Adrenal gland (tissue), 19 donors: ENCODE measurements around the gene DNM1. TPM values are rescaled to one million over a fixed set of nuclear protein-coding genes. Genes with fewer than 3 reads are reported as not detected.

Experiments used
- DNase-seq, 7 donors: peaks; one replicate each; pipeline ENCODE4 v3.0.0-alpha.2; 2019 to 2020
- H3K27ac ChIP-seq, 5 donors: fragments of 200-600 bp; sonication (generic) in 4 of 5; 1 replicate in 3 of 5; 2 replicates in 2 of 5; pipeline versions ENCODE4 v1.5.1 to v1.8.0; 2016 to 2020; ENCODE audit warnings: mild to moderate bottlenecking in 1 of 5
- H3K27me3 ChIP-seq: fragments of 200-600 bp; 2 replicates; pipeline ENCODE4 v1.8.0; 2021
- H3K36me3 ChIP-seq, 2 donors: fragments of 200-600 bp; replicated peaks in 1 of 2; 1 replicate in 1 of 2; 2 replicates in 1 of 2; pipeline versions ENCODE4 v1.5.1 to v1.8.0; 2018 to 2022
- H3K4me1 ChIP-seq, 2 donors: fragments of 200-600 bp; replicated peaks in 1 of 2; 1 replicate in 1 of 2; 2 replicates in 1 of 2; pipeline versions ENCODE4 v1.5.1 to v1.8.0; 2018 to 2021
- H3K4me3 ChIP-seq, 4 donors: fragments of 200-600 bp; sonication (generic) in 3 of 4; one replicate each; pipeline ENCODE4 v1.5.1; 2016 to 2018
- H3K9me3 ChIP-seq, 3 donors: fragments of 200-600 bp; sonication (generic) in 1 of 3; replicated peaks in 1 of 3; 1 replicate in 2 of 3; 2 replicates in 1 of 3; pipeline versions ENCODE4 v1.5.1 to v1.8.0; 2016 to 2021
- POLR2A ChIP-seq, 2 donors: fragments of 450-650 bp; IDR thresholded peaks; one replicate each; pipeline ENCODE4 v1.6.1; 2017; ENCODE audit warnings: antibody characterized with exemption in 2 of 2, mild to moderate bottlenecking in 2 of 2, moderate library complexity in 1 of 2
- WGBS, 4 donors: extraction: QIAGEN DNeasy Blood & Tissue Kit in 2 of 4; methylation state at CpG; one replicate each; pipeline versions ENCODE4 v1.1.5 to v1.1.7; 2013 to 2017; 5-methylcytosine and 5-hydroxymethylcytosine counted together
- intact Hi-C, 2 donors: fragments of 100-400 bp; cut with DNase I; formaldehyde crosslinking; loops; one replicate each; pipeline versions ENCODE4 v1.14.1 to v1.15.0; 2022 to 2023
- long read RNA-seq, 10 donors: library from polyadenylated mRNA in 3 of 10; unstranded in 2 of 10; stranded (forward) in 1 of 10; transcript quantifications; one replicate each; pipeline ENCODE4 v2.0.0 and lab custom pipeline, GENCODE V29; 2021 to 2026
- polyA plus RNA-seq, 3 donors: library from polyadenylated mRNA; stranded (reverse); fragments of 200-250 nt in 2 of 3; fragments of 350-450 nt in 1 of 3; fragmentation: Illumina TruSeq in 1 of 3; extraction: RNeasy Lipid Tissue Mini Kit (QIAGEN cat#74804) in 1 of 3; gene quantifications; one replicate each; pipeline ENCODE4 v1.2.3, GENCODE V29; 2013 to 2014
- total RNA-seq, 9 donors: library from RNA; depleted of rRNA in 4 of 9; stranded (reverse); fragments of >200 nt in 4 of 9; fragments of 120-200 nt in 1 of 9; fragmentation: NEBNext Ultra II Directional in 1 of 9; extraction: Animal tissue kit (Norgen Biotek cat#: 25700) in 1 of 9; gene quantifications; one replicate each; pipeline versions ENCODE4 v1.1.0 to v1.2.4, GENCODE V29; 2013 to 2023
- TF ChIP-seq, protein P1 (sequence below), 6 experiments: fragments of 450-650 bp in 4 of 6; fragments of 200-600 bp in 2 of 6; sonication (generic) in 1 of 6; IDR thresholded peaks; 1 replicate in 5 of 6; 2 replicates in 1 of 6; pipeline versions ENCODE4 v1.5.1 to v1.8.0; 2016 to 2021; ENCODE audit warnings: antibody characterized with exemption in 6 of 6, mild to moderate bottlenecking in 2 of 6, moderate library complexity in 1 of 6
- donor health status: healthy with polysubstance abuse.
- donor health status: Bipolar disorder and iron deficiency.
- donor health status: DM: yes; HTN: yes; CAD: no.
- donor health status: DM: no; HTN: no; CAD: no.
- donor health status: DM: no; HTN: no; CAD: no.
- donor health status: DM: yes; HTN: yes; CAD: no.

The DNM1 gene
- 10 to 100 TPM in 6 of 9 donors, 1 to 10 TPM in 3; 2.4 to 14.7 (median 12.1) TPM for total RNA-seq
- polyA plus RNA-seq, result 10 to 100 TPM in 2 of 3 donors, 1 to 10 TPM in 1; 5.8 to 44.3 (median 17.5) TPM
- long read RNA-seq, donor 1, result 0 reads
- long read RNA-seq, donor 2, partial matches to known transcripts, result 9 of 9 reads
- long read RNA-seq, donor 2, other reads (novel, unspliced or antisense), result 0 of 9 reads
- long read RNA-seq, donor 3, partial matches to known transcripts, result 5 of 18 reads
- long read RNA-seq, donor 3, other reads (novel, unspliced or antisense), result 13 of 18 reads
- long read RNA-seq, donor 4, partial matches to known transcripts, result 0 of 1 reads
- long read RNA-seq, donor 4, other reads (novel, unspliced or antisense), result 1 of 1 reads
- long read RNA-seq, donor 5, partial matches to known transcripts, result 3 of 19 reads
- long read RNA-seq, donor 5, other reads (novel, unspliced or antisense), result 16 of 19 reads
- long read RNA-seq, donor 6, partial matches to known transcripts, result 3 of 7 reads
- long read RNA-seq, donor 6, other reads (novel, unspliced or antisense), result 4 of 7 reads
- long read RNA-seq, donor 7, result 0 reads
- long read RNA-seq, donor 8, partial matches to known transcripts, result 6 of 6 reads
- long read RNA-seq, donor 8, other reads (novel, unspliced or antisense), result 0 of 6 reads
- long read RNA-seq, donor 9, result 0 reads
- long read RNA-seq, donor 10, result 0 reads

DNA sequence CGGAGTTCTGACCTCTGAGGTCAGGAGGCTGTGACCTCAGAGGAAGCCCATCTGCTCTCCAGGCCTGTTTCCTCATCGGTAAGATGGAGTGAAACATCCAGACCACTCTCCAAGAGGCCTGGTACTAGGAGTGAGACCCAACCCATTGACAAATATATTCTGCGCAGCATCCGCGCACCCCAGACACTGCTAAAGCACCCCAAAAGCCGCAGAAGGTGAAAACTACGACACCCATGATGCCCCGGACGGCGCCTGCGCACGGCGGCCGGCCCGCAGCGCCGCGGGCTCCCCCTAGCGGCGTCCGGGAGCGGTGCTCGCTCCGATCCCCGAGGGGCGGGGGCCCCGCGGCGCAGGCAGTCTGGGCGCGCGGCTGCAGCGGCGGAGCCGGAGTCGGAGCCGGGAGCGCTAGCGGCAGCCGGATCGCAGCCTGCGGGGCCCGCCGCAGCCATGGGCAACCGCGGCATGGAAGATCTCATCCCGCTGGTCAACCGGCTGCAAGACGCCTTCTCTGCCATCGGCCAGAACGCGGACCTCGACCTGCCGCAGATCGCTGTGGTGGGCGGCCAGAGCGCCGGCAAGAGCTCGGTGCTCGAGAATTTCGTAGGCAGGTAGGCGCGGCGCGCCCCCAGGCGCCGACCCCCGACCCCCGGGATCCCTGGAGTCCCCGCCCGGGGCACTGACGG, at the start of gene DNM1:
DNM1 (plus strand) TSS at position 356 of the 683 bp plus-strand sequence; CDS start at position 448, 92 bp downstream.
- H3K9me3 ChIP-seq, result no peaks in the 10 kb centered on the region
- no peaks in the 10 kb centered on the region for H3K36me3 ChIP-seq
- H3K4me1 ChIP-seq, result peaks cover 12 to 16% of the 10 kb centered on the region in 2 donors
- peak; percentile 30 to 37 for TF ChIP-seq POLR2A (IDR thresholded peaks at IDR 0.05)
- TF ChIP-seq, protein P1, sequence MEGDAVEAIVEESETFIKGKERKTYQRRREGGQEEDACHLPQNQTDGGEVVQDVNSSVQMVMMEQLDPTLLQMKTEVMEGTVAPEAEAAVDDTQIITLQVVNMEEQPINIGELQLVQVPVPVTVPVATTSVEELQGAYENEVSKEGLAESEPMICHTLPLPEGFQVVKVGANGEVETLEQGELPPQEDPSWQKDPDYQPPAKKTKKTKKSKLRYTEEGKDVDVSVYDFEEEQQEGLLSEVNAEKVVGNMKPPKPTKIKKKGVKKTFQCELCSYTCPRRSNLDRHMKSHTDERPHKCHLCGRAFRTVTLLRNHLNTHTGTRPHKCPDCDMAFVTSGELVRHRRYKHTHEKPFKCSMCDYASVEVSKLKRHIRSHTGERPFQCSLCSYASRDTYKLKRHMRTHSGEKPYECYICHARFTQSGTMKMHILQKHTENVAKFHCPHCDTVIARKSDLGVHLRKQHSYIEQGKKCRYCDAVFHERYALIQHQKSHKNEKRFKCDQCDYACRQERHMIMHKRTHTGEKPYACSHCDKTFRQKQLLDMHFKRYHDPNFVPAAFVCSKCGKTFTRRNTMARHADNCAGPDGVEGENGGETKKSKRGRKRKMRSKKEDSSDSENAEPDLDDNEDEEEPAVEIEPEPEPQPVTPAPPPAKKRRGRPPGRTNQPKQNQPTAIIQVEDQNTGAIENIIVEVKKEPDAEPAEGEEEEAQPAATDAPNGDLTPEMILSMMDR (IDR thresholded peaks at IDR 0.05), result peak in 5 of 6 experiments; percentile 21 to 96 (median 96)
- DNase-seq, result peak in 5 of 7 donors; percentile 52 to 65 (median 62)
- no peaks in the 10 kb centered on the region for H3K27me3 ChIP-seq
- peak within 1 kb of the TSS in 2 of 4 donors; percentile 31 to 60 for H3K4me3 ChIP-seq
- intact Hi-C loops, result no loop called here
- peak within 1 kb of the TSS in 1 of 5 donors; percentile 41 for H3K27ac ChIP-seq
- 0 to 1% (median 1%) methylated on average over 29 to 72 of the region's 72 CpGs for WGBS, 4 donors

DNA sequence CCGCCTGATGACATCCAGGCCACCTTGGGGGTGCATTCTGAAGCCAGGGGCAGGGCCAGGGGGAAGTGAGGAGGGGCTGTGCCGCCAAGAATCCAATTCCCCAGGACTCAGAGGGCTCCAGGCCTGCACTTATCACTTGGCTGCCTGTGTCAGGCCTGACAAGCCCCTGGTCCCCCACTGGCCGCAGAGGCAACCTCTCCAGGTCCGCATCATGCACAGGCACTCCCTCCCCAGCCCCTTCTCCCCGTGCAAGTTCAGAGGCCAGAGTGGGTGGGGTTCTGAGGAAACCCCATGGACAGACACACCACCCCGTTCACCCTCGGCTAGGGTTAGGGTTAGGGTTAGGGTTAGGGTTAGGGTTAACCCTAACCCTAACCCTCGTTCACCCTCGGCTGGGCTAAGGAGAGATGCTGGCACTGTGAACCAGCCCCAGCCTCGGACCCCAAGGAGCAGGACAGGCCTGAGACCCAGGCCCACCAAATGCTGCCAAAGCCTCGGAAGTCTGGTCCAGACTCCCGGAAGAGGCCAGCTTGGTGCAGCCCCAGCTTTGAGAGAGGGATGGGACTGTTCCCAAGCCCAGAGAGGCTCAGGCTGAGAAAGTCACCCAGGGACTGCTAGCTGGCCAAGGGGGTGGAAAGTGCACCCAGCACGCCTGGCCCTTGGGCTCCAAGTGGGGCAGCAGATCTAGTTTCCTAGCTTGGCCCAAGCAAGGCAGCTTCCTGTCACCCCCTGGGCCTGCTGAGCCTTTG, 49.1 kb upstream of the DNM1 start:
- WGBS, 4 donors, result 88 to 93% (median 88%) methylated on average over 8 to 13 of the region's 13 CpGs; no CpG with 5 or more reads in 1 of the 4 donors
- intact Hi-C loops, result no loop called here
- Histone ChIP-seq H3K27ac (no peak overlapping the region), H3K4me1 (peaks cover 0 to 4% of the 10 kb centered on the region in 2 donors), H3K9me3 (no peaks in the 10 kb centered on the region), H3K36me3 (no peaks in the 10 kb centered on the region), H3K4me3 (no peak overlapping the region), H3K27me3 (no peaks in the 10 kb centered on the region)
- TF ChIP-seq POLR2A (IDR thresholded peaks at IDR 0.05), result no peak
- TF ChIP-seq, protein P1 (IDR thresholded peaks at IDR 0.05), result no peak
- DNase-seq, result no peak

DNA sequence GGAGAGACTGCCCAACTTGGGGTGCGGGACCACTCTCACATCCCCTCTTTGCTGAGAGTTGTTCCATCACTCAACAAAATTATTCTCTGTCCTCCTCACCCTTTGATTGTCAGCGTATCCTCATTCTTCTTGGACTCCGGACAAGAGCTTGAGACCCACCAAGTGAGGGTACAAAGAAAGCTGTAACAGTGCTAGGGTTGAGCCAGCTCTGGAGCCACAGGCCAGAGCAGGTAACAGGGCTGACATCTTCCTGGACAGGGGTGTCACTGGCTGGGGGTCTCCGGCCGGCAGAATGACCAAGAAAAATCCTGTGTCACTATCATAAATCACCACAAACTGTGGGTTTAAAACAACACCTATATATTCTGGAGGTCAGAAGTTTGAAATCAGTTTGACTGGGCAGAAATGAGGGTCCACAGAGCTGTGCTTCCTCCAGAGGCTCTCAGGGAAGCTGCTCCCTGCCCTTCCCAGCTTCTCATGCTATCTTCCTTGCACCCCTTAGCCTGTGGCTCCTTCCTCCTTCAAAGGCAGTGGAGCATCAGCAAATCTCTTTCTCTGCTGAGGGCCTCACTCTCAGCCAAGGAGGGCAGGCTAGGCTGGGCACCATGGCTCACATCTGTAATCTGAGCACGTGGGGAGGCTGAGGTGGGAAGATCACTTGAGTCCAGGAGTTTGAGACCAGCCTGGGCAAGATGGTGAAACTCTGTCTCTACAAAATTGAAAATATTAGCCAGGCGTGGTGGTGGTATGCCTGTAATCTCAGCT, 47.3 kb upstream of the DNM1 start:
- H3K4me3 ChIP-seq, result no peak overlapping the region
- H3K9me3 ChIP-seq, result no peaks in the 10 kb centered on the region
- DNase-seq, result no peak
- no peak overlapping the region for H3K27ac ChIP-seq
- peaks cover 4 to 8% of the 10 kb centered on the region in 2 donors for H3K4me1 ChIP-seq
- no peaks in the 10 kb centered on the region for H3K36me3 ChIP-seq
- WGBS, 4 donors, result 73 to 85% (median 78%) methylated on average over 7 of the region's 7 CpGs
- no peaks in the 10 kb centered on the region for H3K27me3 ChIP-seq
- intact Hi-C loops, result no loop called here
- no peak for TF ChIP-seq POLR2A (IDR thresholded peaks at IDR 0.05)
- TF ChIP-seq, protein P1 (IDR thresholded peaks at IDR 0.05), result no peak
